ENCODE results near the gene IGSF1. TPM values are rescaled to one million over a fixed set of nuclear protein-coding genes. Genes with fewer than 3 reads are reported as not detected.

Gene IGSF1
- total and polyA plus RNA-seq, 2 of the 13 experiments (the other 11 are each of a cell fraction or from before 2014, with no cell fraction given), result 58.7 to 108 TPM

- POLR2A ChIA-PET, result no interaction called here
- Histone ChIP-seq H3K27ac (ENCODE audit: extremely low read length, insufficient read depth, low read length) (no peak overlapping the region), H3K4me1 (ENCODE audit: insufficient read depth, low read length) (no peaks in the 10 kb centered on the region), H3K4me2 (ENCODE audit: low read depth, low read length) (no peak overlapping the region), H3K36me3 (replicated peaks in 1 of 2; ENCODE audit: control insufficient read depth in 1 of 2, insufficient read depth in 2 of 2, low read length in 2 of 2) (no peaks in the 10 kb centered on the region), H4K20me1 (ENCODE audit: insufficient read depth, low read length) (no peaks in the 10 kb centered on the region), H3K9me3 (ENCODE audit: low read length) (no peaks in the 10 kb centered on the region), H3K9ac (ENCODE audit: insufficient read depth, low read depth, low read length) (no peak overlapping the region), H3K79me2 (ENCODE audit: insufficient read depth, low read length) (no peaks in the 10 kb centered on the region), H3K4me3 (replicated peaks in 1 of 3; ENCODE audit: insufficient read depth in 1 of 3, low read depth in 2 of 3, low read length in 3 of 3) (no peak overlapping the region), H2AFZ (ENCODE audit: low read length) (no peak overlapping the region), H3K27me3 (ENCODE audit: control insufficient read depth in 1 of 2, insufficient read depth in 2 of 2, low read length in 2 of 2) (no peaks in the 10 kb centered on the region)
- TF ChIP-seq ZSCAN31 (CRISPR knock-in tag; IDR thresholded peaks at IDR 0.05; ENCODE audit: low read depth) (no peak), AFF4 (CRISPR knock-in tag; IDR thresholded peaks at IDR 0.05) (no peak), ZNF431 (CRISPR knock-in tag; IDR thresholded peaks at IDR 0.05; ENCODE audit: borderline replicate concordance, low read depth) (no peak), ZNF556 (CRISPR knock-in tag; IDR thresholded peaks at IDR 0.05; ENCODE audit: borderline replicate concordance) (no peak), SMAD1 (CRISPR knock-in tag; IDR thresholded peaks at IDR 0.05; ENCODE audit: borderline replicate concordance, low read depth) (no peak), ZNF800 (CRISPR knock-in tag; IDR thresholded peaks at IDR 0.05) (no peak), ZNF543 (CRISPR knock-in tag; IDR thresholded peaks at IDR 0.05) (no peak), E2F1 (CRISPR knock-in tag; IDR thresholded peaks at IDR 0.05) (no peak), ZNF335 (CRISPR knock-in tag; IDR thresholded peaks at IDR 0.05) (no peak), ZNF713 (CRISPR knock-in tag; IDR thresholded peaks at IDR 0.05) (no peak), ZNF687 (CRISPR knock-in tag; IDR thresholded peaks at IDR 0.05) (no peak), CENPX (CRISPR knock-in tag; IDR thresholded peaks at IDR 0.05) (no peak), EP300 (IDR thresholded peaks at IDR 0.05; ENCODE audit: low read depth in 2 of 2, low read length in 2 of 2) (no peak), EP300 (CRISPR knock-in tag; IDR thresholded peaks at IDR 0.05; ENCODE audit: borderline replicate concordance) (no peak)
- no TSS peak for BruUV-seq (replicated peaks)
- DNase-seq (ENCODE audit: low spot score) (no peak), FAIRE-seq (no peak), ATAC-seq (no peak)
- intact Hi-C loops (cut with micrococcal nuclease; ENCODE audit: unreplicated experiment), result no loop called here
- in situ Hi-C loops (cut with HindIII; ENCODE audit: extremely low pct_ligation_motif_present, low pct_unique_long_range_greater_than_20kb), result no loop called here
- CTCF ChIA-PET (ENCODE audit: low intra/inter-chr PET ratio, low total read pairs), result no interaction called here
- whole genome bisulfite sequencing (ENCODE audit: low lambda C conversion rate), result 33% methylated on average over 3 of the region's 3 CpGs
These were observed 9.7 kb upstream of the IGSF1 start for GRCh38 chrX:131298846-131299245.

Measured in HepG2 (cell line).